Liver (tissue), 9 donors: ENCODE data around the gene SYMPK. TPM values are rescaled to one million over a fixed set of nuclear protein-coding genes. Genes with fewer than 3 reads are reported as not detected.

Experiments used
- DNase-seq: peaks from one replicate; pipeline ENCODE4 v3.0.0-alpha.2; 2017; ENCODE audit warnings: low spot score
- H3K27ac ChIP-seq, 2 donors: one replicate each; pipeline ENCODE4 v1.7.0; 2013; ENCODE audit warnings: inconsistent platforms in 2 of 2, low read length in 2 of 2, control low read depth in 1 of 2, low read depth in 1 of 2, mild to moderate bottlenecking in 1 of 2
- H3K27me3 ChIP-seq, 4 donors: one replicate each; pipeline versions ENCODE4 v1.6.1 to v1.7.0; 2013; ENCODE audit warnings: low read length in 3 of 4, inconsistent platforms in 1 of 4, mild to moderate bottlenecking in 1 of 4, moderate library complexity in 1 of 4; ENCODE audit not compliant: control insufficient read depth in 4 of 4, insufficient read depth in 4 of 4
- H3K36me3 ChIP-seq, 4 donors: one replicate each; pipeline versions ENCODE4 v1.6.1 to v1.7.0; 2013; ENCODE audit warnings: low read length in 3 of 4, mild to moderate bottlenecking in 3 of 4, low read depth in 1 of 4, moderate library complexity in 1 of 4; ENCODE audit not compliant: control insufficient read depth in 4 of 4, insufficient read depth in 3 of 4
- H3K4me1 ChIP-seq, 4 donors: one replicate each; pipeline versions ENCODE4 v1.6.1 to v1.7.0; 2013; ENCODE audit warnings: low read length in 3 of 4, mild to moderate bottlenecking in 3 of 4, moderate library complexity in 1 of 4; ENCODE audit not compliant: control insufficient read depth in 4 of 4, insufficient read depth in 4 of 4
- H3K4me3 ChIP-seq, 3 donors: one replicate each; pipeline versions ENCODE4 v1.6.1 to v1.7.0; 2013; ENCODE audit warnings: low read length in 3 of 3, control low read depth in 1 of 3, low read depth in 1 of 3, mild to moderate bottlenecking in 1 of 3
- H3K9ac ChIP-seq, 2 donors: one replicate each; pipeline ENCODE4 v1.7.0; 2013; ENCODE audit warnings: low read length in 2 of 2, mild to moderate bottlenecking in 2 of 2, moderate library complexity in 2 of 2, control low read depth in 1 of 2, low read depth in 1 of 2
- H3K9me3 ChIP-seq, 4 donors: one replicate each; pipeline versions ENCODE4 v1.6.1 to v1.7.0; 2013; ENCODE audit warnings: low read length in 3 of 4; ENCODE audit not compliant: control insufficient read depth in 4 of 4
- EGR1 ChIP-seq, 2 donors: IDR thresholded peaks; 2 replicates each; pipeline ENCODE4 v1.6.1; 2016 to 2018; ENCODE audit warnings: antibody characterized with exemption in 2 of 2, low read depth in 2 of 2
- FOXA1 ChIP-seq: IDR thresholded peaks from 2 replicates; pipeline ENCODE4 v1.6.1; 2016; ENCODE audit warnings: antibody characterized with exemption
- FOXA2 ChIP-seq: IDR thresholded peaks from 2 replicates; pipeline ENCODE4 v1.6.1; 2016; ENCODE audit warnings: antibody characterized with exemption
- HNF4A ChIP-seq, 2 donors: conservative IDR thresholded peaks; 2 replicates each; pipeline ENCODE4 v1.6.1; 2016; ENCODE audit warnings: antibody characterized with exemption in 2 of 2, mild to moderate bottlenecking in 2 of 2
- HNF4G ChIP-seq: IDR thresholded peaks from 2 replicates; pipeline ENCODE4 v1.6.1; 2016; ENCODE audit warnings: antibody characterized with exemption
- JUND ChIP-seq, 2 donors: IDR thresholded peaks; 2 replicates each; pipeline ENCODE4 v1.6.1; 2016; ENCODE audit warnings: antibody characterized with exemption in 2 of 2
- NR2F2 ChIP-seq: IDR thresholded peaks from 2 replicates; pipeline ENCODE4 v1.6.1; 2016; ENCODE audit warnings: antibody characterized with exemption
- RAD21 ChIP-seq, 2 donors: IDR thresholded peaks; 2 replicates each; pipeline ENCODE4 v1.6.1; 2016; ENCODE audit warnings: antibody characterized with exemption in 2 of 2, mild to moderate bottlenecking in 2 of 2
- RXRA ChIP-seq, 2 donors: IDR thresholded peaks; 2 replicates each; pipeline ENCODE4 v1.6.1; 2017 to 2018; ENCODE audit warnings: antibody characterized with exemption in 2 of 2, mild to moderate bottlenecking in 1 of 2
- SP1 ChIP-seq: IDR thresholded peaks from 2 replicates; pipeline ENCODE4 v1.6.1; 2018; ENCODE audit warnings: antibody characterized with exemption, mild to moderate bottlenecking
- TAF1 ChIP-seq: conservative IDR thresholded peaks from 2 replicates; pipeline ENCODE4 v1.6.1; 2016; ENCODE audit warnings: antibody characterized with exemption, mild to moderate bottlenecking
- YY1 ChIP-seq: IDR thresholded peaks from 2 replicates; pipeline ENCODE4 v1.6.1; 2016; ENCODE audit warnings: antibody characterized with exemption, mild to moderate bottlenecking
- WGBS: extraction: QIAGEN DNeasy Blood & Tissue Kit; methylation state at CpG from one replicate; pipeline ENCODE4 v1.1.7; 2013; 5-methylcytosine and 5-hydroxymethylcytosine counted together
- polyA plus RNA-seq, 2 donors: library from polyadenylated mRNA; stranded (reverse) in 1 of 2; unstranded in 1 of 2; fragments of 200-250 nt in 1 of 2; fragments of >200 nt in 1 of 2; fragmentation: Nextera tagmentation in 1 of 2; extraction: Ambion mirVana in 1 of 2; gene quantifications; one replicate each; pipeline versions ENCODE4 v1.2.1 to v1.2.3, GENCODE V29; 2013 to 2015
- total RNA-seq, 2 donors: library from RNA; depleted of rRNA; stranded (reverse); fragments of >200 nt; gene quantifications; one replicate each; pipeline ENCODE4 v1.2.3, GENCODE V29; 2014
- TF ChIP-seq, protein P1 (sequence below): IDR thresholded peaks from 2 replicates; pipeline ENCODE4 v1.6.1; 2016; ENCODE audit warnings: antibody characterized with exemption
- TF ChIP-seq, protein P2 (sequence below): IDR thresholded peaks from 2 replicates; pipeline ENCODE4 v1.6.1; 2016; ENCODE audit warnings: antibody characterized with exemption, mild to moderate bottlenecking
- TF ChIP-seq, protein P3 (sequence below): fragments of 150-350 bp; IDR thresholded peaks from 2 replicates; pipeline ENCODE4 v1.5.1; 2017; ENCODE audit warnings: improper control_type of control experiment, low read depth, low read length; ENCODE audit not compliant: missing input control
- TF ChIP-seq, protein P4 (sequence below): IDR thresholded peaks from 2 replicates; pipeline ENCODE4 v1.6.1; 2016; ENCODE audit warnings: antibody characterized with exemption
- donor health status: healthy.
- donor health status: healthy.
- donor health status: healthy.
- donor health status: healthy.
- donor health status: healthy.

Gene SYMPK
- total and polyA plus RNA-seq, 4 donors, result 5.5 to 26.1 (median 24.1) TPM

DNA sequence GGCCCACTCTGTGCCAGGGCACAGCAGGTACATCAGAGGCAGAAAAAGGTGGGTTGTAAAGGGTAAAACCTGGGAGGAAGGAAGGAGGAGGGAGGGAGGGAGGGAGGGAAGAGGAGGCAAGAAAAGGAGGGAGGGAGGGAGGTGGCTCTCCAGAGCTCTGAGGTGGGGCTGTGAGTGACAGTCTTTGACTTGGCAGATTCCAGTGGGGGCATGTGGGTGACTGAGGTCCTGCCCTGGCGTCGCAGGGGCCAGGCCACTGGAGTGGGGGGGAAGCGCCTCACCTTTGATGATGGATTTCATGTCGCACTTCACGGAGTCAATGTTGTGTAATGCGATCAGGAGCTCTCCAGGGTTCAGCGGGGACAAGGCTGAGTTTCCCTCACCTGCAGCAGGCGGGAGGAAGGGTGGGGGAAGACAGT lies 41.8 kb downstream of the SYMPK start:
- no peak for DNase-seq
- TF ChIP-seq RXRA (IDR thresholded peaks at IDR 0.05) (no peak), HNF4A (conservative IDR thresholded peaks at IDR 0.05) (no peak), FOXA1 (no peak), EGR1 (IDR thresholded peaks at IDR 0.05; ENCODE audit: low read depth in 2 of 2) (no peak), SP1 (no peak), NR2F2 (no peak), YY1 (no peak), RAD21 (IDR thresholded peaks at IDR 0.05) (no peak), TAF1 (no peak), JUND (IDR thresholded peaks at IDR 0.05) (no peak), HNF4G (no peak)
- TF ChIP-seq, protein P1, sequence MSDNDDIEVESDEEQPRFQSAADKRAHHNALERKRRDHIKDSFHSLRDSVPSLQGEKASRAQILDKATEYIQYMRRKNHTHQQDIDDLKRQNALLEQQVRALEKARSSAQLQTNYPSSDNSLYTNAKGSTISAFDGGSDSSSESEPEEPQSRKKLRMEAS, result no peak
- TF ChIP-seq, protein P2, sequence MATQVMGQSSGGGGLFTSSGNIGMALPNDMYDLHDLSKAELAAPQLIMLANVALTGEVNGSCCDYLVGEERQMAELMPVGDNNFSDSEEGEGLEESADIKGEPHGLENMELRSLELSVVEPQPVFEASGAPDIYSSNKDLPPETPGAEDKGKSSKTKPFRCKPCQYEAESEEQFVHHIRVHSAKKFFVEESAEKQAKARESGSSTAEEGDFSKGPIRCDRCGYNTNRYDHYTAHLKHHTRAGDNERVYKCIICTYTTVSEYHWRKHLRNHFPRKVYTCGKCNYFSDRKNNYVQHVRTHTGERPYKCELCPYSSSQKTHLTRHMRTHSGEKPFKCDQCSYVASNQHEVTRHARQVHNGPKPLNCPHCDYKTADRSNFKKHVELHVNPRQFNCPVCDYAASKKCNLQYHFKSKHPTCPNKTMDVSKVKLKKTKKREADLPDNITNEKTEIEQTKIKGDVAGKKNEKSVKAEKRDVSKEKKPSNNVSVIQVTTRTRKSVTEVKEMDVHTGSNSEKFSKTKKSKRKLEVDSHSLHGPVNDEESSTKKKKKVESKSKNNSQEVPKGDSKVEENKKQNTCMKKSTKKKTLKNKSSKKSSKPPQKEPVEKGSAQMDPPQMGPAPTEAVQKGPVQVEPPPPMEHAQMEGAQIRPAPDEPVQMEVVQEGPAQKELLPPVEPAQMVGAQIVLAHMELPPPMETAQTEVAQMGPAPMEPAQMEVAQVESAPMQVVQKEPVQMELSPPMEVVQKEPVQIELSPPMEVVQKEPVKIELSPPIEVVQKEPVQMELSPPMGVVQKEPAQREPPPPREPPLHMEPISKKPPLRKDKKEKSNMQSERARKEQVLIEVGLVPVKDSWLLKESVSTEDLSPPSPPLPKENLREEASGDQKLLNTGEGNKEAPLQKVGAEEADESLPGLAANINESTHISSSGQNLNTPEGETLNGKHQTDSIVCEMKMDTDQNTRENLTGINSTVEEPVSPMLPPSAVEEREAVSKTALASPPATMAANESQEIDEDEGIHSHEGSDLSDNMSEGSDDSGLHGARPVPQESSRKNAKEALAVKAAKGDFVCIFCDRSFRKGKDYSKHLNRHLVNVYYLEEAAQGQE, result no peak
- TF ChIP-seq, protein P3, sequence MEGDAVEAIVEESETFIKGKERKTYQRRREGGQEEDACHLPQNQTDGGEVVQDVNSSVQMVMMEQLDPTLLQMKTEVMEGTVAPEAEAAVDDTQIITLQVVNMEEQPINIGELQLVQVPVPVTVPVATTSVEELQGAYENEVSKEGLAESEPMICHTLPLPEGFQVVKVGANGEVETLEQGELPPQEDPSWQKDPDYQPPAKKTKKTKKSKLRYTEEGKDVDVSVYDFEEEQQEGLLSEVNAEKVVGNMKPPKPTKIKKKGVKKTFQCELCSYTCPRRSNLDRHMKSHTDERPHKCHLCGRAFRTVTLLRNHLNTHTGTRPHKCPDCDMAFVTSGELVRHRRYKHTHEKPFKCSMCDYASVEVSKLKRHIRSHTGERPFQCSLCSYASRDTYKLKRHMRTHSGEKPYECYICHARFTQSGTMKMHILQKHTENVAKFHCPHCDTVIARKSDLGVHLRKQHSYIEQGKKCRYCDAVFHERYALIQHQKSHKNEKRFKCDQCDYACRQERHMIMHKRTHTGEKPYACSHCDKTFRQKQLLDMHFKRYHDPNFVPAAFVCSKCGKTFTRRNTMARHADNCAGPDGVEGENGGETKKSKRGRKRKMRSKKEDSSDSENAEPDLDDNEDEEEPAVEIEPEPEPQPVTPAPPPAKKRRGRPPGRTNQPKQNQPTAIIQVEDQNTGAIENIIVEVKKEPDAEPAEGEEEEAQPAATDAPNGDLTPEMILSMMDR, result no peak
- TF ChIP-seq, protein P4, sequence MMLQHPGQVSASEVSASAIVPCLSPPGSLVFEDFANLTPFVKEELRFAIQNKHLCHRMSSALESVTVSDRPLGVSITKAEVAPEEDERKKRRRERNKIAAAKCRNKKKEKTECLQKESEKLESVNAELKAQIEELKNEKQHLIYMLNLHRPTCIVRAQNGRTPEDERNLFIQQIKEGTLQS, result no peak
- peaks cover 23 to 62% (median 25%) of the 10 kb centered on the region in 4 donors for H3K36me3 ChIP-seq

DNA sequence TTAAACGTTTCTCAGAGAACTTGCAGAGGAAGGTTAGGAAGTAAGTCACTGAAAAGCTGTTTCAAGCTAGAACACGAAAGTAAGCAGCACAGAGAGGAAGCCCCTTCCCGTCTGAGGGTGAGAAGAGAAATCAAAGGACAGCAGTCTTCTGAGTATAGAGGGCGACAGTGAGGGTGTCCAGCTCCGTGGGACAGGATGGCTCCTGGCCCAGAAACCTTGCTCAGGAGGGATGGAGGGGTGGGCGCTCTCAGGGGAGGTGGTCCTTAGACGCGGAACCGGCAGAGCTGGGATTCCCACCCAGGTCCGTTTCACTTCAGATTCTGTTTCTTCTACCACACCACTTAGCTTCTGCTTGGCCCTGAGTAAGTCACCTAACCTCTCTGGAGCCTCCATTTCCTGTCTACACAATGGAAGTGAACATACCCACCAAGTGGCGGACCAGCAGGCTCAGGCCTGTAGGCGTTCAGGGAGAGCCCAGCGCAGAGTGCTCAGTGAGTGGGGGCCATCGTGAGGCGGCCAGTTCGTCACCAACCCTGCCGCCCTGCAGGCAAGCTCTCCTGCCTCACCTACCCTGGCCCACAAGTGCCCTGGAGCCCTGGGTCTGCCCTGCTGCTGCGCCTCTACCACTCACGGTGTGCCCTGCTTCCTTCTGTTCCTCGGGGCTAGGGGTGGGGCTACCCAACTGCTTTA lies 42.4 kb downstream of the SYMPK start:
- no peak for DNase-seq
- H3K27ac ChIP-seq, result no peak overlapping the region
- no peak overlapping the region for H3K4me3 ChIP-seq
- peaks cover 0 to 7% (median 0%) of the 10 kb centered on the region in 4 donors for H3K4me1 ChIP-seq
- H3K9ac ChIP-seq, result no peak overlapping the region
- H3K9me3 ChIP-seq, result no peaks in the 10 kb centered on the region
- WGBS, result 83% methylated on average over 20 of the region's 20 CpGs
- H3K36me3 ChIP-seq, result peaks cover 21 to 56% (median 24%) of the 10 kb centered on the region in 4 donors
- H3K27me3 ChIP-seq, result no peaks in the 10 kb centered on the region
- no peak for TF ChIP-seq FOXA2
- TF ChIP-seq HNF4G, result no peak
- no peak for TF ChIP-seq SP1
- TF ChIP-seq, protein P3, result no peak
- no peak for TF ChIP-seq JUND (IDR thresholded peaks at IDR 0.05)
- TF ChIP-seq, protein P4, result no peak
- no peak for TF ChIP-seq RAD21 (IDR thresholded peaks at IDR 0.05)
- no peak for TF ChIP-seq NR2F2
- no peak for TF ChIP-seq EGR1 (IDR thresholded peaks at IDR 0.05; ENCODE audit: low read depth in 2 of 2)
- no peak for TF ChIP-seq YY1
- TF ChIP-seq HNF4A (conservative IDR thresholded peaks at IDR 0.05), result no peak
- TF ChIP-seq, protein P2, result no peak

More for the DNA sequence above, 41.8 kb downstream of the SYMPK start:
- H3K9me3 ChIP-seq, result no peaks in the 10 kb centered on the region
- no peak overlapping the region for H3K4me3 ChIP-seq
- H3K9ac ChIP-seq, result no peak overlapping the region
- no peaks in the 10 kb centered on the region for H3K27me3 ChIP-seq
- WGBS, result 88% methylated on average over 8 of the region's 8 CpGs
- peaks cover 0 to 7% (median 0%) of the 10 kb centered on the region in 4 donors for H3K4me1 ChIP-seq
- no peak overlapping the region for H3K27ac ChIP-seq
